A673 (cell line): ENCODE results near the gene MAX. TPM values are rescaled to one million over a fixed set of nuclear protein-coding genes. Genes with fewer than 3 reads are reported as not detected.

Experiments
- BruUV-seq: library from RNA; stranded (reverse); fragments of 400-500 nt; replicated peaks from 2 replicates; lab custom pipeline; 2021; lab: Mats Ljungman, UMichigan
- CTCF ChIA-PET: fragments of 300-600 bp; sonication (Branson Sonifier 250); formaldehyde crosslinking; loops from one replicate; lab custom pipeline; 2022; ENCODE audit warnings: antibody characterized with exemption; lab: Charles Lee
- POLR2A ChIA-PET: fragments of 300-600 bp; sonication (Branson Sonifier 250); formaldehyde crosslinking; loops from one replicate; lab custom pipeline; 2022; ENCODE audit warnings: antibody characterized with exemption; ENCODE audit not compliant: low non-redundant PET; lab: Charles Lee
- DNase-seq: peaks from one replicate; pipeline ENCODE4 v3.0.0-alpha.2; 2015; ENCODE audit warnings: low spot score
- H3K27ac ChIP-seq: fragments of 200-600 bp; sonication (generic); 2 replicates; pipeline ENCODE4 v1.5.1; 2016; ENCODE audit warnings: mixed run types, low read depth, mild to moderate bottlenecking, mixed read lengths, antibody characterized with exemption, low read length; ENCODE audit not compliant: poor library complexity, severe bottlenecking
- H3K27me3 ChIP-seq: fragments of 200-600 bp; sonication (generic); replicated peaks from 2 replicates; pipeline ENCODE4 v1.6.1; 2017; ENCODE audit warnings: mixed run types, low read depth, mild to moderate bottlenecking, mixed read lengths, antibody characterized with exemption, low read length; ENCODE audit not compliant: insufficient read depth, poor library complexity
- H3K36me3 ChIP-seq: fragments of 200-600 bp; sonication (generic); 2 replicates; pipeline ENCODE4 v1.6.1; 2016; ENCODE audit warnings: mixed run types, mild to moderate bottlenecking, mixed read lengths, antibody characterized with exemption, low read length; ENCODE audit not compliant: insufficient read depth, poor library complexity, severe bottlenecking
- H3K4me1 ChIP-seq: fragments of 200-600 bp; sonication (generic); 2 replicates; pipeline ENCODE4 v1.6.1; 2017; ENCODE audit warnings: mixed run types, mild to moderate bottlenecking, mixed read lengths, antibody characterized with exemption, low read length; ENCODE audit not compliant: insufficient read depth, poor library complexity, severe bottlenecking
- H3K4me3 ChIP-seq: fragments of 200-600 bp; sonication (generic); 2 replicates; pipeline ENCODE4 v1.5.1; 2016; ENCODE audit warnings: low read depth, mixed run types, mild to moderate bottlenecking, mixed read lengths, low read length; ENCODE audit not compliant: poor library complexity, severe bottlenecking
- H3K9me3 ChIP-seq: fragments of 200-600 bp; sonication (generic); 2 replicates; pipeline ENCODE4 v1.6.1; 2016; ENCODE audit warnings: mixed run types, low read depth, mild to moderate bottlenecking, mixed read lengths, antibody characterized with exemption, low read length; ENCODE audit not compliant: poor library complexity, severe bottlenecking
- CTCF ChIP-seq: fragments of 300-800, 200-600 bp; sonication (generic); conservative IDR thresholded peaks from 2 replicates; pipeline ENCODE4 v1.5.1; 2017; ENCODE audit warnings: low read depth, mild to moderate bottlenecking, antibody characterized with exemption, low read length, moderate library complexity, mixed read lengths
- EZH2 ChIP-seq: fragments of 200-600 bp; sonication (generic); IDR thresholded peaks from 2 replicates; pipeline ENCODE4 v1.6.1; 2017; ENCODE audit warnings: borderline replicate concordance, low read depth, mild to moderate bottlenecking, mixed read lengths, antibody characterized with exemption, low read length; ENCODE audit not compliant: poor library complexity, severe bottlenecking
- intact Hi-C: fragments of 100-400 bp; cut with micrococcal nuclease; formaldehyde crosslinking; loops from one replicate; pipeline ENCODE4 v1.10.0; 2022; ENCODE audit not compliant: unreplicated experiment
- total RNA-seq: library from RNA; stranded (reverse); gene quantifications from 2 replicates; pipeline ENCODE4 v1.2.3, GENCODE V29; 2021

Gene MAX
- total RNA-seq, 1 experiment from 2014 or later = 81.2 TPM

DNA sequence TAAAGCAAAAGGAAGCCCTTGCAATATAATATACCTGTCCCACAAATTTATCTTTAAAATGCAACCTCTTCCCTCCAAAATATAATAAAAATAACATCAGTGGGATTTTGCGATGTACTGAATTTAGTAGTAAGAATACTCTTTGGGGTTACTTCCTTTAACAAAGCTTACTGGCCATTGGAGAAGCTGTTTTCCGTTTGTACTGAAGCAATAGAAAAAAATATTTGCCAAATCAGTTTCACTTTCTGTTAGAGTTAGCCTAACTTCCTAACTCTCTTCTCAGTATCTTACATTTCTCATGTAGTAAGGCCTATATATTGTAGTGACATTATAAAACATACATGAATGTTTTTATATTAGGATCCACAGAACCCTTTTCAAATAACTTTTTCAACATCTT lies 3.7 kb downstream of the MAX start:
- H3K9me3 ChIP-seq = no peaks in the 10 kb centered on the region
- POLR2A ChIA-PET = no interaction called here
- H3K4me1 ChIP-seq = peaks cover 23% of the 10 kb centered on the region
- H3K27ac ChIP-seq = no peak overlapping the region
- no peak for DNase-seq
- CTCF ChIA-PET = no interaction called here
- H3K27me3 ChIP-seq = no peaks in the 10 kb centered on the region
- H3K36me3 ChIP-seq = peaks cover 9% of the 10 kb centered on the region
- intact Hi-C loops = no loop called here
- BruUV-seq = no TSS peak
- no peak for TF ChIP-seq CTCF
- no peak for TF ChIP-seq EZH2
- H3K4me3 ChIP-seq = no peak overlapping the region

GRCh38 chr14:65096323-65097089 lies 5.8 kb downstream of the MAX start:
- Histone ChIP-seq H3K36me3 (peaks cover 28% of the 10 kb centered on the region), H3K27me3 (no peaks in the 10 kb centered on the region), H3K27ac (peak overlapping the region; percentile 36), H3K4me3 (no peak overlapping the region), H3K4me1 (peaks cover 20% of the 10 kb centered on the region), H3K9me3 (no peaks in the 10 kb centered on the region)
- ChIA-PET POLR2A (no interaction called here), CTCF (no interaction called here)
- intact Hi-C loops = no loop called here
- TF ChIP-seq EZH2 = no peak
- no peak for TF ChIP-seq CTCF
- DNase-seq = no peak
- BruUV-seq = no TSS peak

- POLR2A ChIA-PET = no interaction called here
- no peaks in the 10 kb centered on the region for H3K27me3 ChIP-seq
- no peak for TF ChIP-seq CTCF
- TF ChIP-seq EZH2 = no peak
- peaks cover 14% of the 10 kb centered on the region for H3K4me1 ChIP-seq
- peak; percentile 15 for DNase-seq
- intact Hi-C loops = no loop called here
- no peaks in the 10 kb centered on the region for H3K9me3 ChIP-seq
- CTCF ChIA-PET = no interaction called here
- peaks cover 34% of the 10 kb centered on the region for H3K36me3 ChIP-seq
- H3K27ac ChIP-seq = peak overlapping the region; percentile 36
- BruUV-seq = no TSS peak
- H3K4me3 ChIP-seq = no peak overlapping the region
Observed at GRCh38 chr14:65095633-65096205, 6.6 kb downstream of the MAX start.
